HG03159 (cell line): ENCODE measurements around the gene AFF3.

Experiments used
- ATAC-seq: cut with Tn5 transposase; IDR thresholded peaks from one replicate; pipeline ENCODE4 v1.9.1; 2021; ENCODE audit warnings: mild to moderate bottlenecking, moderate library complexity; ENCODE audit not compliant: unreplicated experiment

Gene AFF3

GRCh38 chr2:99728166-99728565 is 414.2 kb downstream of the AFF3 start:
- ATAC-seq, result no peak

- no peak for ATAC-seq
Measured at GRCh38 chr2:99727199-99727598, 415.2 kb downstream of the AFF3 start.

DNA sequence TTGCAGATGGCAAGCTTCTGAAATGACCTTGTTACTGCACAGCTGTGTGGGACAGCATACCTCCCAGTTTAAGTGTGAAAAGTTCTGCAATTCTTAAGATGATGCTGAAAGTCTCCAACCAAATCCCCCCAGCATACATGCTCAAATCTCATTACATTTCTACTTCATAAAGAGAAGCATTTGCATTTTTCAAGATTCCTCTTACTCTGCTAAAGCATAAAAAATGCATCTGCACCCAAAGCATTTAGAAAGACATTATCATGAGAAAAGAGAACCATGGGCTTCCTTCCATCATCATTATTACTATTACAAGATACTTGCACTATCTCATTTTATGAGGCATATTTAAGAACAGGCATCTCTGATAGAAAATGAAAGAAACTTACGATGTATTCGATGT is 415.7 kb downstream of the AFF3 start:
- no peak for ATAC-seq

DNA sequence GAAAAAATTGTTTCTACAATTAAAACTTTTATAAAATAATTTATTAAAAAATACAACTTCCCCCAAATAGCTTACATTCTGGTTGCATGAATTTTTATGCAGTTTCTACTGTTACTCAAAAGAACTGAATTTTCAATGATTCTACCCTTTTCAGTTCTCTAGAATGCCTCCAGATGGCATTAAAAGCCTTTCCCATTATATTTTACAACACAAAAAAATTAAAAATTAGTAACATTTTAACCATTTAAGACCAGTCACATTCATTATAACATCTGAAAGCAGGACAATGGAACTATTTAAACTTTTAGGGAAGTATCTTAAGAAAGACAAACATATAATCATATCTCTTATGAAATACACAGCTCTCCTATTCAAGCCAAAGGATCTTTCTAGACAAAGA is 416.6 kb downstream of the AFF3 start:
- no peak for ATAC-seq

DNA sequence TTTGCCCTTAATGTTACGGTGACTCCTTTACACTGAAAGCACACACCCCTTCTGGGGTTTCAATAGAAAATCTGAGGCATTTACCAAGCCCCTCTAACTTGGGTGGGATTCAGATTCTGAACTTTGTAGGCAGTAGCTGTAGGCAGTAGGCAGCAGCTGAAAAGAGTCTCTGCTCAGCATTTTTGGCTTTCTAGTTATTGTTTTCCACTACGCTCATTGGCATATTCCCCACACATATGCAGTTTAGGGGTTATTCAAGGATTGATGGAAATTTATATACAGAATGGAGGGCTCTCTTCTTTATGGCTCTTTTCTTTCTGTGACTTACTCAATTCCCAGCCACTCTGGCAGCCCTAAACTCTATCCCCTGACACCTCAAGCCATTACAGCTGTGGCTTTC is 419.9 kb downstream of the AFF3 start:
- ATAC-seq, result no peak

DNA sequence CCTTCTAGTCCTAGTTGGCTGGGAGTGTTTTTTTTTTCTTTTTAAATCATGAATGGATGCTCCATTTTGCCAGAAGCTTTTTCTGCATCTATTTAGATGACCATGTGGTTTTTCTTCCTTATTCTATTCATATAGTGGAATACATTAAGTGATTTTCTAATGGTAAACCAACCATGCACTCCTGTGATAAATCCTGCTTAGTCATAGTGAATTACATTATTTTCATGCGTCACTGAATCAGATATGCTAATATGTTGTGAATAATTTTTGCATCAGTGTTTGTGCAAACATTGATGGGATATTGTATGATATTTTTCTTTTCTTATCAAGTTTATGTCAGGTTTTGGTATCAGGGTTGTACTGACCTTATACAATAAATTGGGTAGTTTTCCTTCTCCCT is 423.3 kb downstream of the AFF3 start:
- ATAC-seq, result no peak

- no peak for ATAC-seq
Measured at GRCh38 chr2:99715956-99716355, 426.4 kb downstream of the AFF3 start.

DNA sequence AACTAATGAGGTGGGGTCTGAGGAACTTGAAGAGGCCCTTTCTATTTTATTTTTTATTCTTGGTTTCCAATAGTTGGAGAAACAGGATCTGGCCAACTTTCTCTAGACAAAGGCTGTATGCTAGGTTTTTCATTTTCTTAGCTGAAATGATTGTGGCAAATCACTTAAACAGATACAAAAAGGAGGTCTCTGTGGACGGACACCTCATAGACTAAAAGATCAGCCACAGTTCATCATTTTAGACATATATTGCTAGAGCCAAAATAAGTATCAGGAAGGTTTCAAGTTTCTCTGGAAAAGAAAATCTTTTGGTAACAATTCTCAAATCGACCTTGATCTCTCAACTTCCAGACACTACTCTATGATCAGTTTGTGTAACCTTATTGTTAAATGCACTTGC is 428.0 kb downstream of the AFF3 start:
- no peak for ATAC-seq

- no peak for ATAC-seq
Measured at GRCh38 chr2:99711144-99711543, 431.2 kb downstream of the AFF3 start.

- no peak for ATAC-seq
Measured at GRCh38 chr2:99710721-99711120, 431.7 kb downstream of the AFF3 start.

DNA sequence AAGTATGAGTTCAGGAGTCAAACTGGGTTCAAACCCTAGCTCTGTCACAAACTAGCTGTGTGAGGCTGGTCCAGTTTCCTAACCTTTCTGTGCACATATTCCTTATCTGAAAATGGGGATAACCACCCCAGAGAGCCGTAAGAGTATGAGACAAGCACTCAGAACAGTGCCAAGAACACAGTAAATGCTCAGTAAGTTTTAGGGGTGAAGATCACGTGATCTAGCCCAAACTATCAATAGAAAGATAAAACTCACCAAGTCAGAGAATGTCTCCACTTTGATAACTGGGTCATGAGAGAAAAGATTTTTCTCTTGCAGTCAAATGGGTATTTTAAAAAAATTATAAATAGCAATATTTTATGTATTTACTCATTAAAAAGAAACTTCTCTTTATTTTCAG is 433.2 kb downstream of the AFF3 start:
- no peak for ATAC-seq

DNA sequence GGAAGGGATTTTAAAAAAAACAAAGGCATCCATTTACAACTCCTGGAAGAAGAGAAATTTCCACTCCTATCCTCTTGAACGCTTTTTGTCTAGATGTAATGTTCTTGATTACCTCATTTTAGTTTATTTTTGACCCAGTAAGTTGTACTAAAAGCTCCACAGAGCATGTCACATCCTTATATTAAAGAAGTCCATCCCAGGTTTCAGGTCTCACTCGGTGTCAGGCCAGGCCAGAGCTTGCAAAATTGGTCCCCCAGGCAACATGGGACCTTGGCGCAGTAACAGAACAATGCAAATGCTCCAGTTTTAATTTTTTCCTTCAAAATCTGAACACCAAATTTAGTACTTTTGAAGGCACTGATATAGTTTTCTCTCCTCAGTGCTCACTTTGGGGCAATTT is 434.2 kb downstream of the AFF3 start:
- ATAC-seq, result no peak

DNA sequence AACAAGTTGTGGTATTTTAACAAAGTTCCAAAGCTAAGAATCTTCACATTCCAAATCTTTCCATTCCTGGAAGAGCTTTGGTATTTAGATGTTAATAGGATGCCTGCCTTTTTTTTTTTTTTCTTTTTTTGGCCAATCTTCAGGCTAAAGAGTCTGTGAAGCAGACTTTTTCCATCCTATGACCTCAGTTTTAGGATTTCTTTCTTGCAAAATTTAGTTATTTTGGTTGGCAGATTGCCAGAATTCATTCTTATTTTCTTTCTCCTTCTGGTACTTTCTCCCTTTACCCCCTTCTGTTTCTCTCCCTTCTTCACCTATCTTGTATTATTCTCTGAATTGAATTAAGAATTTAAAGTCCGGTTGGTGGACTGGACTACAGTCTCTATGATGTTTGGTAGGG is 434.8 kb downstream of the AFF3 start:
- no peak for ATAC-seq

GRCh38 chr2:99706735-99707134 is 435.7 kb downstream of the AFF3 start:
- no peak for ATAC-seq

DNA sequence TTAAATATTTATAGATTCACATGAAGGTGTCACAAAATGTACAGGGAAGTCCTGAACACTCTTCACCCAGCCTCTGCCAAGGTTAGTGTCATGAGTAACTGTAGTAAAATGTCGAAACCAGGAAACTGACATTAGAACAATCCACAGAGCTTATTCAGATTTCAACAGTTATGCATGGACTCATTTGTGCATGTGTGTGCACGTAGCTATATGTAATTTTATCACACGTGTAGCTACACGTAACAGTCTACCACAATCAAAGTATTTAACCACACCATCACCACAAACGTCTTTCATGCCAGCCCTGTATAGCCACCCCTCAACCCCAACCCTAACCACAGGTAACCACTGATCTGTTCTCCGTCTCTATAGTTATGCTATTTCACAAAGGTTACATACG is 440.9 kb downstream of the AFF3 start:
- no peak for ATAC-seq

DNA sequence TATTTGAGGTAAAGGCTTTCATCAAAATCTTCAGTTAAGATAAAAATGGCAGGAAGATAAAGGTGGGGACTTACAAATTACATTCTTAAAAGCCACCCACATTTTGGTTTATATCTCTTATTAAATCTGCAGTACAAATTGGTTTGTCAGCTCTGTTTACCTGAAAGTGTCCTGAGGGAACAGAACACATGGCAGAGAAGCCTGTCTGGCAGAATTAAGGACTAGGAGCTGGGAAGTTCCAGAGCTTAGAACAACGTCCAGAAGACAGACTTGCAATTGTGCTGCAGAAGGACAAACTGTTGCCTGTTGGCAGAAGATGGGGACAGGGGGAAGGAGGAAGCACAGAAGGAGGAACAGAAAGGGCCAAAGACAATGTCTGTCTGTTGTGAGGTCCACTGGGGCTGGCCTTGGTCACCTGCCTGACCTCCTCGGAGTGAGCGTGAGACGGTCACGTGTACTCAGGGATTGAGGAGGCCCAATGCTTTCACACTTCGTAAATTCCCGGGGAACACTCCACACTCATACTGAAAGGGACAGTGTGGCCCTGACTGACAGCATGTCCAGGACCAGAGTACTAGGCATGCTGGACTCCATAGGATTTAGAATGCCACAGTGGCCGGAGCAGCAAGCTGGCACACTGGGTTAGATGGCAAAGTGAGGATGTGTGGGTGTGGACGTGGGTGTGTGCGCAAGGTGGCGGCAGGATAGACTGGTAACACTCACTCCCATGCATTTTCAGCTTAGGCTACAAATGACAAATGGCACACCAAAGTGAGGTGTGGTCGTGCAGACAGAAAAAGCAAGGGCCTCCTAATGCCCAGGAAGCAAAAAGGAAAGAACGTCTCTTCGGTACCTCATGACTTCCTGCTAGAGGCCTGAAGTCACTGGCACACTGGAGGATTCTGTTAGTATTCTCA is 441.6 kb downstream of the AFF3 start:
- ATAC-seq, result no peak

- ATAC-seq, result no peak
Measured at GRCh38 chr2:99698896-99699295, 443.5 kb downstream of the AFF3 start.

- no peak for ATAC-seq
Measured at GRCh38 chr2:99697811-99698568, 444.4 kb downstream of the AFF3 start.

DNA sequence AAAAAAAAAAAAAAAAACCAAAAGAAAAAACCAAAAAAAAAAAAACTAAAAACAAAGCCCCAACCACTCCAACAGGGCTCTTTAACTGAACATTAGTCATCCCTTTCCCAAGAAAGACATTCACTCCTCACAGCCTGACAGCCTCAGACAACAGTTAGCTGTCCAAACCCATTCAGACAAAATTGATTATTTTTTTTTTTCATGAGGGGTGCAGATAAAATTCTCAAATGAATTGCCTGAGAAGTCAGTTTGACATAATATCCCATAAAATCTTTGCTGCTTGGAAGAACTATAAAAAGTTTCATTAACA is 446.5 kb downstream of the AFF3 start:
- no peak for ATAC-seq

GRCh38 chr2:99695130-99695943 is 447.1 kb downstream of the AFF3 start:
- no peak for ATAC-seq

GRCh38 chr2:99694331-99694730 is 448.1 kb downstream of the AFF3 start:
- no peak for ATAC-seq

GRCh38 chr2:99692785-99693184 is 449.6 kb downstream of the AFF3 start:
- no peak for ATAC-seq
